Neural crest cell (in vitro differentiated cells): Measurements from ENCODE around the gene EVL. TPM values are rescaled to one million over a fixed set of nuclear protein-coding genes. Genes with fewer than 3 reads are reported as not detected.

ENCODE experiments used
- DNase-seq: peaks from one replicate; pipeline ENCODE4 v3.0.0; 2021; ENCODE audit warnings: low read depth, mixed read lengths, low spot score
- H3K27ac Mint-ChIP-seq: one replicate; pipeline ENCODE4 v1.8.0; 2021; ENCODE audit warnings: mild to moderate bottlenecking, mixed read lengths; ENCODE audit not compliant: unreplicated experiment
- H3K27me3 Mint-ChIP-seq: 2 replicates; pipeline ENCODE4 v1.8.0; 2021; ENCODE audit warnings: low read depth, mild to moderate bottlenecking, mixed read lengths
- H3K36me3 Mint-ChIP-seq: 2 replicates; pipeline ENCODE4 v1.8.0; 2021; ENCODE audit warnings: low read depth, mild to moderate bottlenecking, mixed read lengths
- H3K4me1 Mint-ChIP-seq: 2 replicates; pipeline ENCODE4 v1.8.0; 2021; ENCODE audit warnings: mixed read lengths
- H3K4me3 Mint-ChIP-seq: one replicate; pipeline ENCODE4 v1.8.0; 2021; ENCODE audit warnings: mild to moderate bottlenecking, mixed read lengths
- H3K9me3 Mint-ChIP-seq: 2 replicates; pipeline ENCODE4 v1.8.0; 2021; ENCODE audit warnings: mixed read lengths
- microRNA-seq: library from miRNA; unstranded; fragments of <30 nt; microRNA quantifications from one replicate; pipeline ENCODE4, GENCODE V29; 2020
- total RNA-seq: library from RNA; stranded (reverse); gene quantifications from 2 replicates; pipeline ENCODE4 v1.2.1, GENCODE V29; 2021
- TF ChIP-seq, protein P1 (sequence below): fragments of 200-600 bp; sonication (generic); conservative IDR thresholded peaks from 2 replicates; pipeline ENCODE4 v1.5.0; 2021; ENCODE audit warnings: antibody characterized with exemption, mild to moderate bottlenecking

EVL gene
- total RNA-seq, 1 donor from 2014 or later: 218 TPM

- H3K9me3 Mint-ChIP-seq: no peaks in the 10 kb centered on the region
- H3K4me3 Mint-ChIP-seq: peak overlapping the region; percentile 78
- H3K36me3 Mint-ChIP-seq: no peaks in the 10 kb centered on the region
- DNase-seq: peak; percentile 100
- TF ChIP-seq, protein P1, sequence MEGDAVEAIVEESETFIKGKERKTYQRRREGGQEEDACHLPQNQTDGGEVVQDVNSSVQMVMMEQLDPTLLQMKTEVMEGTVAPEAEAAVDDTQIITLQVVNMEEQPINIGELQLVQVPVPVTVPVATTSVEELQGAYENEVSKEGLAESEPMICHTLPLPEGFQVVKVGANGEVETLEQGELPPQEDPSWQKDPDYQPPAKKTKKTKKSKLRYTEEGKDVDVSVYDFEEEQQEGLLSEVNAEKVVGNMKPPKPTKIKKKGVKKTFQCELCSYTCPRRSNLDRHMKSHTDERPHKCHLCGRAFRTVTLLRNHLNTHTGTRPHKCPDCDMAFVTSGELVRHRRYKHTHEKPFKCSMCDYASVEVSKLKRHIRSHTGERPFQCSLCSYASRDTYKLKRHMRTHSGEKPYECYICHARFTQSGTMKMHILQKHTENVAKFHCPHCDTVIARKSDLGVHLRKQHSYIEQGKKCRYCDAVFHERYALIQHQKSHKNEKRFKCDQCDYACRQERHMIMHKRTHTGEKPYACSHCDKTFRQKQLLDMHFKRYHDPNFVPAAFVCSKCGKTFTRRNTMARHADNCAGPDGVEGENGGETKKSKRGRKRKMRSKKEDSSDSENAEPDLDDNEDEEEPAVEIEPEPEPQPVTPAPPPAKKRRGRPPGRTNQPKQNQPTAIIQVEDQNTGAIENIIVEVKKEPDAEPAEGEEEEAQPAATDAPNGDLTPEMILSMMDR: peak; percentile 93
- peak overlapping the region; percentile 87 for H3K27ac Mint-ChIP-seq
- H3K27me3 Mint-ChIP-seq: no peaks in the 10 kb centered on the region
- peaks cover 12% of the 10 kb centered on the region for H3K4me1 Mint-ChIP-seq
Measured at GRCh38 chr14:100192672-100193416, 127.6 kb downstream of the EVL start.

Small RNA genes within 50 kb of the gene (microRNA-seq; reads per million reads assigned to microRNA genes)
- gene MIR151B (59.8 reads per million, percentile 54 among the genes with 10 or more reads in this experiment), gene MIR342 (12,015 reads per million, percentile 94 among the genes with 10 or more reads in this experiment)

Other genes starting within 250 kb of the EVL start
- 0.11 TPM in 1 of 2 replicates, not detected in the other for gene DEGS2, start 94.2 kb downstream of the EVL start, total RNA-seq
- gene YY1, start 173.7 kb downstream of the EVL start, total RNA-seq: 72.0 and 79.9 TPM in 2 replicates
- gene SLC25A29, start 241.0 kb downstream of the EVL start, total RNA-seq: 123 and 128 TPM in 2 replicates